A549 (cell line): ENCODE results near the gene MGAT3.

Experiments
- CHD2 ChIP-seq: fragments of 150-350 bp; IDR thresholded peaks from 2 replicates; pipeline ENCODE4 v1.6.1; 2014; ENCODE audit warnings: low read length; ENCODE audit not compliant: partially characterized antibody
- CTCF ChIP-seq: fragments of >200 bp; sonication (Bioruptor Twin); formaldehyde crosslinking; IDR thresholded peaks from 3 replicates; pipeline ENCODE4 v1.5.1; 2016
- EP300 ChIP-seq, 2 experiments: fragments of >200 bp; sonication (Bioruptor Twin); formaldehyde crosslinking; IDR thresholded peaks; 2 replicates in 1 of 2; 3 replicates in 1 of 2; pipeline ENCODE4 v1.6.1; 2016 to 2017
- HDAC2 ChIP-seq: fragments of 200-600 bp; sonication (generic); IDR thresholded peaks from 2 replicates; pipeline ENCODE4 v1.6.1; 2016
- HOXA7 ChIP-seq: fragments of 250-450 bp; sonication (Bioruptor Pico); IDR thresholded peaks from 2 replicates; pipeline ENCODE4 v1.5.0; 2020; ENCODE audit warnings: mild to moderate bottlenecking, moderate library complexity
- JUNB ChIP-seq: fragments of >200 bp; sonication (Bioruptor Twin); formaldehyde crosslinking; IDR thresholded peaks from 2 replicates; pipeline ENCODE4 v1.6.1; 2016
- MAFK ChIP-seq: fragments of 450-650 bp; IDR thresholded peaks from 2 replicates; pipeline ENCODE4 v1.6.1; 2014; ENCODE audit not compliant: partially characterized antibody
- MAZ ChIP-seq: fragments of 150-350 bp; IDR thresholded peaks from 2 replicates; pipeline ENCODE4 v1.6.1; 2014; ENCODE audit warnings: antibody characterized with exemption, low read depth, low read length, borderline replicate concordance
- PHF8 ChIP-seq: fragments of 200-600 bp; sonication (generic); IDR thresholded peaks from 2 replicates; pipeline ENCODE4 v1.6.1; 2016; ENCODE audit warnings: low read depth, mild to moderate bottlenecking, antibody characterized with exemption, moderate library complexity, borderline replicate concordance
- POLR2A ChIP-seq: IDR thresholded peaks from 2 replicates; pipeline ENCODE4 v1.6.1; 2012; ENCODE audit warnings: mild to moderate bottlenecking, low read length
- TF ChIP-seq, protein P1 (sequence below): IDR thresholded peaks from 2 replicates; pipeline ENCODE4 v1.6.1; 2012; ENCODE audit warnings: low read depth, borderline replicate concordance
- TF ChIP-seq, protein P2 (sequence below): IDR thresholded peaks from 2 replicates; pipeline ENCODE4 v1.6.1; 2012

- no peak for TF ChIP-seq POLR2A
- no peak for TF ChIP-seq CHD2
- TF ChIP-seq CTCF = no peak
- no peak for TF ChIP-seq PHF8
- TF ChIP-seq, protein P1, sequence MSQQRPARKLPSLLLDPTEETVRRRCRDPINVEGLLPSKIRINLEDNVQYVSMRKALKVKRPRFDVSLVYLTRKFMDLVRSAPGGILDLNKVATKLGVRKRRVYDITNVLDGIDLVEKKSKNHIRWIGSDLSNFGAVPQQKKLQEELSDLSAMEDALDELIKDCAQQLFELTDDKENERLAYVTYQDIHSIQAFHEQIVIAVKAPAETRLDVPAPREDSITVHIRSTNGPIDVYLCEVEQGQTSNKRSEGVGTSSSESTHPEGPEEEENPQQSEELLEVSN = no peak
- TF ChIP-seq, protein P2, sequence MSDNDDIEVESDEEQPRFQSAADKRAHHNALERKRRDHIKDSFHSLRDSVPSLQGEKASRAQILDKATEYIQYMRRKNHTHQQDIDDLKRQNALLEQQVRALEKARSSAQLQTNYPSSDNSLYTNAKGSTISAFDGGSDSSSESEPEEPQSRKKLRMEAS = no peak
- no peak for TF ChIP-seq MAFK
- no peak for TF ChIP-seq JUNB
- no peak for TF ChIP-seq EP300 (IDR thresholded peaks at IDR 0.05)
- TF ChIP-seq HDAC2 = no peak
- no peak for TF ChIP-seq MAZ
- TF ChIP-seq HOXA7 = no peak
These were observed 38.1 kb upstream of the MGAT3 start for GRCh38 chr22:39418696-39419095.
